HUES48 (cell line): ENCODE data around the gene CTXND2.
A peak's percentile ranks its signal among the peaks of the same experiment; 100 is the strongest.
"Not testable (repeated sequence)": the region's sequence is repeated elsewhere in the genome, so short reads cannot be mapped to it uniquely, and the experiment has no call there.

Source experiments
- H3K27ac ChIP-seq: one replicate; pipeline ENCODE4 v1.7.0; 2013; ENCODE audit warnings: low read depth, low read length, inconsistent platforms
- H3K27me3 ChIP-seq: 2 replicates; pipeline ENCODE4 v1.6.1; 2013; ENCODE audit warnings: mild to moderate bottlenecking, low read length; ENCODE audit not compliant: control insufficient read depth, insufficient read depth
- H3K36me3 ChIP-seq: 2 replicates; pipeline ENCODE4 v1.6.1; 2013; ENCODE audit warnings: low read length; ENCODE audit not compliant: control insufficient read depth, insufficient read depth
- H3K4me1 ChIP-seq: 2 replicates; pipeline ENCODE4 v1.6.1; 2013; ENCODE audit warnings: mild to moderate bottlenecking, low read length; ENCODE audit not compliant: control insufficient read depth, insufficient read depth
- H3K4me3 ChIP-seq: 2 replicates; pipeline ENCODE4 v1.5.1; 2013; ENCODE audit warnings: mild to moderate bottlenecking, low read depth, low read length
- H3K9ac ChIP-seq: 2 replicates; pipeline ENCODE4 v1.6.1; 2013; ENCODE audit warnings: mild to moderate bottlenecking, low read depth, low read length, moderate library complexity
- H3K9me3 ChIP-seq: 2 replicates; pipeline ENCODE4 v1.6.1; 2013; ENCODE audit warnings: low read length; ENCODE audit not compliant: control insufficient read depth, insufficient read depth

The CTXND2 gene

GRCh38 chr1:150869683-150870082, 17.3 kb upstream of the CTXND2 start:
- Histone ChIP-seq H3K27ac (no peak overlapping the region), H3K4me1 (peaks cover under 1% of the 10 kb centered on the region; the same call in 1 of the 2 replicates), H3K27me3 (no peaks in the 10 kb centered on the region), H3K36me3 (peaks cover 4% of the 10 kb centered on the region; the same call in 1 of the 2 replicates), H3K9me3 (no peaks in the 10 kb centered on the region), H3K9ac (no peak overlapping the region), H3K4me3 (no peak overlapping the region)

- Histone ChIP-seq H3K27ac (no peak overlapping the region), H3K36me3 (peaks cover 4% of the 10 kb centered on the region; the same call in 1 of the 2 replicates), H3K9ac (no peak overlapping the region), H3K9me3 (no peaks in the 10 kb centered on the region), H3K4me3 (no peak overlapping the region), H3K27me3 (no peaks in the 10 kb centered on the region), H3K4me1 (peaks cover 10% of the 10 kb centered on the region)
Measured at GRCh38 chr1:150872572-150872971, 14.4 kb upstream of the CTXND2 start.

- Histone ChIP-seq H3K27me3 (no peaks in the 10 kb centered on the region), H3K4me1 (peaks cover 10% of the 10 kb centered on the region), H3K4me3 (no peak overlapping the region), H3K27ac (no peak overlapping the region), H3K36me3 (peaks cover 4% of the 10 kb centered on the region; the same call in 1 of the 2 replicates), H3K9me3 (no peaks in the 10 kb centered on the region), H3K9ac (no peak overlapping the region)
Measured at GRCh38 chr1:150873521-150873920, 13.4 kb upstream of the CTXND2 start.

DNA sequence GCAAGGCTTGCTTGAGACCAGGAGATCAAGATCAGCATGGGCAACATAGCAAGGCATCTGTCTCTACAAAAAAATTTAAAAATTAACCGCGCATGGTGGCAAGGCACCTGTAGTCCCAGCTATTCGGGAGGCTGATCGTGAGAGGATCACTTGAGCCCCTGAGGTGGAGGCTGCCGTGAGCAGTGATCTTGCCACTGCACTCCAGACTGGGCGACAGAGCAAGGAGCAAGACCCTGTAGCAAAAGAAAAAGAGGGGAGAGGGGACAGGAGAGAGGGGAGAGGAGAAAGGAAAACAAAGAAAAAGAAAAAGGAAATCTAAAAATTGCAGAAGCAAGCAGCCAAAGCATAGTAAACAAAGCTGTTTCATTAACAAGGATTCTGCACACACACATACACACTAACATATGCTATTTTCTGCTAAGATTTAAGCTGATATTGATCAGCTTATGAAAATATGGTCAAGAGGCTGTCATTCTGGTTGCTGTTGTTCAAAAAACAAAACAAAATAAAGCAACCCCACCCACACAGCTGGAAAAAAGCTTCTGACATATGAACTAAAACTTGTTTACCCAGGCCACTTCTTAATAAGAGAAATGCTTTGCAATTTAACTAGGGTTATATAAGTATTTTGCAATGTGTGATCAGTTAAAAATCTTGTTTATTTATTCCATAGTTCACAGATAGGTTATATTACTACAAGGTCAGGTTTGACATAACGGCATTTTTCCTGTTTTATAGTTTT, 12.3 kb upstream of the CTXND2 start:
- Histone ChIP-seq H3K36me3 (peaks cover 4% of the 10 kb centered on the region; the same call in 1 of the 2 replicates), H3K4me1 (peaks cover 10% of the 10 kb centered on the region), H3K9ac (no peak overlapping the region), H3K9me3 (no peaks in the 10 kb centered on the region), H3K27me3 (no peaks in the 10 kb centered on the region), H3K27ac (no peak overlapping the region), H3K4me3 (peak overlapping the region; percentile 77)

DNA sequence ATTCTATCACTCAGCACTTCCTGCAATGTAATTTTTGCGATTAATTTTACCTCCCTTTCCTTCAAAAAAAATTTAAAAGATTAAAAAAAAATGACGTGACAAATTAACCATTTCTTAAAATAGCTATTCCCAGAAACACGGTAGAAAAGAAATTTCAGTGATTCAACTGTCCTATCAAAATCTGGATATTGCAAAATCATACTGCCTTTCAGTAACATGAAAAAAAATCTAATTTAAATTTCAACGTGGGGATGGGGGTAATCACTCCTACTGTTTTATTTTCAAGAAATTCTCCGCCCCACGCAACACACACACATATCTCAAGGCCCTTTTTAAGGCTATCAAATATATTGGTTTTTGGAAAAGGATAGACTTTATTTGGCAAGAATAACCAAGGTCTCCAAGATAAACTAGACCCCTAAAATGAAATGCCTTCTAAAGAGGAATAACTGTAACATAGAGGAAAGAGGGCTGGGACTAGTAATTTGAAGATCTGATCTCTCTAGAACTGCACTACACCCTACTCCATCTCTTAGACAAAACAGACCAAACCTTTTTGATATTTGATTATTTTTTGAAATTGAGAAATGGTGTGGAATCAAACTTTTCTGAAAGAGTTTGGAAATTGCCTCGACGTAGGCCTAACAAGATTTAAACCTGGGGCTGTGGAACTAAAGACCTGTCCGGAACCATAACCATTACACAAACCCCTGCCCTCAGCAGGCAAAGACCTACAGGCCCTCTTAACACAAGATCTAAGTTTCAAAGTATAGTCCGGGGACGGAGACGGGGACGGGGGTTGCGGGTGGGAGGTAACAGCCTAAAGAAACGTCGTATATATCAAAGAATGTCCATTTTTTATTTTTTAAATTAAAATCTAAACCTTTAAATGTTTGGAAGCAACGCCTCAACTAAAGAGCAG, 11.5 kb upstream of the CTXND2 start:
- Histone ChIP-seq H3K9ac (peak overlapping the region; percentile 26; the same call in 1 of the 2 replicates), H3K4me3 (peak overlapping the region; percentile 77), H3K27me3 (no peaks in the 10 kb centered on the region), H3K36me3 (0 out of 2 replicates have a peak, but pooled peaks cover 4% of the 10 kb centered on the region), H3K4me1 (peaks cover 10% of the 10 kb centered on the region), H3K27ac (peak overlapping the region; percentile 92), H3K9me3 (no peaks in the 10 kb centered on the region)

DNA sequence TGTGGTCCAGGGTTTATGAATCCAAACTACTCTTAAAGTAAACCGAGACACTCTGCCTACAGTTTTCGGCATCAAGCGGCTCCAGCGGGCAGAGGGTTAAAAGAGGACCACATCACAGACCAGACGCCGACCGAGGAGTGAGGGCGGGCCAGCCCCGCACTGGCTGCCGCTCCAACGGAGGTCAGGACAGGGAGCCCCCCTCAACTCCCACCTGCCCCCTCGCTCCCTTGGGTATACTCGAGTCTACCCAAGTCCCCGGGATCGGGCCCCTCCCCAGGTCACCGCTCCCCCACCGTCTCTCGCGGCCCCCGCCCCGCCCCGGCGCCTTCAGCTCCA, 10.8 kb upstream of the CTXND2 start:
- Histone ChIP-seq H3K27ac (peak overlapping the region; percentile 92), H3K9ac (peak overlapping the region; percentile 26; the same call in 1 of the 2 replicates), H3K4me3 (peak overlapping the region; percentile 77), H3K27me3 (no peaks in the 10 kb centered on the region), H3K4me1 (peaks cover 10% of the 10 kb centered on the region), H3K9me3 (no peaks in the 10 kb centered on the region), H3K36me3 (0 out of 2 replicates have a peak, but pooled peaks cover 4% of the 10 kb centered on the region)

- H3K9ac ChIP-seq, H3K4me1 ChIP-seq, H3K9me3 ChIP-seq, H3K27me3 ChIP-seq, H3K4me3 ChIP-seq, H3K36me3 ChIP-seq, H3K27ac ChIP-seq: not testable (repeated sequence)
Measured at GRCh38 chr1:150878931-150879330, 8.0 kb upstream of the CTXND2 start.

- no peaks in the 10 kb centered on the region for H3K4me1 ChIP-seq
- H3K27me3 ChIP-seq, result no peaks in the 10 kb centered on the region
- H3K27ac ChIP-seq, result no peak overlapping the region
- no peak overlapping the region for H3K4me3 ChIP-seq
- H3K36me3 ChIP-seq, result no peaks in the 10 kb centered on the region
- H3K9ac ChIP-seq, result no peak overlapping the region
- no peaks in the 10 kb centered on the region for H3K9me3 ChIP-seq
Measured at GRCh38 chr1:150881331-150882070, 5.4 kb upstream of the CTXND2 start.

- not testable (repeated sequence) for H3K36me3 ChIP-seq, H3K9ac ChIP-seq, H3K27ac ChIP-seq
Measured at GRCh38 chr1:150883121-150883520, 3.8 kb upstream of the CTXND2 start.

GRCh38 chr1:150888727-150889126, 1.8 kb downstream of the CTXND2 start:
- Histone ChIP-seq H3K27me3 (no peaks in the 10 kb centered on the region), H3K4me3 (no peak overlapping the region), H3K36me3 (no peaks in the 10 kb centered on the region), H3K4me1 (no peaks in the 10 kb centered on the region), H3K9me3 (no peaks in the 10 kb centered on the region), H3K27ac (no peak overlapping the region), H3K9ac (no peak overlapping the region)

More at GRCh38 chr1:150883121-150883520, 3.8 kb upstream of the CTXND2 start:
- not testable (repeated sequence) for H3K4me1 ChIP-seq, H3K4me3 ChIP-seq, H3K27me3 ChIP-seq, H3K9me3 ChIP-seq
